Karpas-422 (cell line): ENCODE data around the gene RAB20. TPM values are rescaled to one million over a fixed set of nuclear protein-coding genes. Genes with fewer than 3 reads are reported as not detected.
"Not testable (repeated sequence)": the region's sequence is repeated elsewhere in the genome, so short reads cannot be mapped to it uniquely, and the experiment has no call there.

Source experiments
- DNase-seq: peaks from one replicate; pipeline ENCODE4 v3.0.0-alpha.2; 2015
- H2AFZ ChIP-seq: fragments of 200-600 bp; sonication (generic); 2 replicates; pipeline ENCODE4 v1.6.1; 2014; ENCODE audit warnings: antibody characterized with exemption, low read length, mixed read lengths
- H3K27ac ChIP-seq: fragments of 200-600 bp; sonication (generic); 2 replicates; pipeline ENCODE4 v1.5.1; 2014; ENCODE audit warnings: mild to moderate bottlenecking, low read length, moderate library complexity
- H3K27me3 ChIP-seq: fragments of 200-600 bp; sonication (generic); 2 replicates; pipeline ENCODE4 v1.6.1; 2014; ENCODE audit warnings: low read length, mixed read lengths
- H3K36me3 ChIP-seq: fragments of 200-600 bp; sonication (generic); 2 replicates; pipeline ENCODE4 v1.6.1; 2014; ENCODE audit warnings: low read length, mixed read lengths; ENCODE audit not compliant: insufficient read depth
- H3K4me1 ChIP-seq: fragments of 200-600 bp; sonication (generic); 2 replicates; pipeline ENCODE4 v1.6.1; 2014; ENCODE audit warnings: mild to moderate bottlenecking, low read length, mixed read lengths
- H3K4me2 ChIP-seq: fragments of 200-600 bp; sonication (generic); 2 replicates; pipeline ENCODE4 v1.6.1; 2014; ENCODE audit warnings: low read length, low read depth, mild to moderate bottlenecking; ENCODE audit not compliant: poor library complexity, severe bottlenecking
- H3K4me3 ChIP-seq: fragments of 200-600 bp; sonication (generic); 2 replicates; pipeline ENCODE4 v1.5.1; 2014; ENCODE audit warnings: mild to moderate bottlenecking, antibody characterized with exemption, low read length, mixed read lengths
- H3K79me2 ChIP-seq: fragments of 200-600 bp; sonication (generic); 2 replicates; pipeline ENCODE4 v1.6.1; 2014; ENCODE audit warnings: mild to moderate bottlenecking, low read length, mixed read lengths
- H3K9ac ChIP-seq: fragments of 200-600 bp; sonication (generic); 2 replicates; pipeline ENCODE4 v1.6.0; 2014; ENCODE audit warnings: low read length
- H3K9me2 ChIP-seq: fragments of 200-600 bp; sonication (generic), shearing (Covaris generic); replicated peaks from 2 replicates; pipeline ENCODE4 v1.6.0; 2014; ENCODE audit warnings: mild to moderate bottlenecking, low read length, moderate library complexity; ENCODE audit not compliant: insufficient read depth
- H3K9me3 ChIP-seq: fragments of 300-700, 200-600 bp; sonication (generic); 2 replicates; pipeline ENCODE4 v1.6.1; 2014; ENCODE audit warnings: low read length, mixed read lengths
- H4K20me1 ChIP-seq: fragments of 200-600 bp; sonication (generic); 2 replicates; pipeline ENCODE4 v1.6.1; 2014; ENCODE audit warnings: mild to moderate bottlenecking, antibody characterized with exemption, low read length, low read depth; ENCODE audit not compliant: insufficient read depth
- total RNA-seq: library from RNA; depleted of rRNA; stranded (reverse); fragments of >200 nt; shearing (Covaris generic); gene quantifications from 2 replicates; pipeline ENCODE4 v1.2.3, GENCODE V29; 2014; ENCODE audit warnings: low replicate concordance

The RAB20 gene
- total RNA-seq, 1 experiment from 2014 or later: not detected

DNA sequence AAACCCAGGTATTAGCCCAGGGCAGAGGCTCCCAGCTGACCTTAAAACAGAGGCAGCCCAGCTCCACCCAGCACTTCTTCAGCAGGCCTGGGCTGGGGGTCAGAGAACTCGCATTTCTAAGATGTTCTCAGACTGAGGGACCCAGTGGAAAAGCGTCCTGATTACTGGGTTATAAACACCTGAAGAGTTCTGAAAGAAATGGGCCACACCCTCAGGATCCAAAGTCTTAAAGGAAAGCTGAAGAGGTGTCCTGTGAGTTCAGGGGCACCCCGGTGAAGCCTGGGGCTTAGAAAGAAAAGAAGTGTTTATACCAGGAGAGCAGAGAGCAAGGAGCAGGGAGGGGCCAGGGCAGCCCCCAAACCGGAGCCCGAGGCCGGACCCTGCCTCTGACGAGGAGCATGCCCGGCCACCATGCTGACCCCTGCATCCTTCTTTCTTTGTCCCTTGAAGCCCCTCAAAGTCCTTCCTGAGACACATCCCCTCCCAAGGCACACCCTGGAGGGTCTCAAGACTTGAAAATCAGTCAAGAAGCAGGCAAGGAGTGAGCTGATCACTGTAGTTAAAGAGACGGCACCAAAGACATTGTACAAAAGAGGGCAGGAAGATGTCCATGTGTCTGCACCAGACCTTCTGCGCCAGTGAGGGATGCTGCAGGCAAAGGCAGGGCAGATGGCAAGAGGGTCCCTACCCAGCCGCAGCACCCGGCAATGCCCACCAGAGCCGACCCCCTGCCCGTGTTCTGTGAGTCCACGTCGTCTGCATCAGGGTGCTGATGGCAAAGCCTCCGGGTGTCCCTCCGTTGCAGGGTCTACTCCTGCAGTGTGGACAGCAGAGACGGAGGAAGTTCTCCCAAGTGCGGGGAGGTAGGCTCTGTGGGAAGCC, 10.6 kb upstream of the RAB20 start:
- H3K9ac ChIP-seq: no peak overlapping the region
- no peaks in the 10 kb centered on the region for H3K79me2 ChIP-seq
- no peaks in the 10 kb centered on the region for H4K20me1 ChIP-seq
- no peak overlapping the region for H3K27ac ChIP-seq
- H3K4me2 ChIP-seq: no peak overlapping the region
- H3K4me1 ChIP-seq: 0 out of 2 replicates have a peak, but pooled peaks cover 3% of the 10 kb centered on the region
- DNase-seq: no peak
- H3K9me2 ChIP-seq: no peaks in the 10 kb centered on the region
- H3K27me3 ChIP-seq: no peaks in the 10 kb centered on the region
- no peaks in the 10 kb centered on the region for H3K9me3 ChIP-seq
- H3K36me3 ChIP-seq: no peaks in the 10 kb centered on the region
- H2AFZ ChIP-seq: no peak overlapping the region
- no peak overlapping the region for H3K4me3 ChIP-seq

DNA sequence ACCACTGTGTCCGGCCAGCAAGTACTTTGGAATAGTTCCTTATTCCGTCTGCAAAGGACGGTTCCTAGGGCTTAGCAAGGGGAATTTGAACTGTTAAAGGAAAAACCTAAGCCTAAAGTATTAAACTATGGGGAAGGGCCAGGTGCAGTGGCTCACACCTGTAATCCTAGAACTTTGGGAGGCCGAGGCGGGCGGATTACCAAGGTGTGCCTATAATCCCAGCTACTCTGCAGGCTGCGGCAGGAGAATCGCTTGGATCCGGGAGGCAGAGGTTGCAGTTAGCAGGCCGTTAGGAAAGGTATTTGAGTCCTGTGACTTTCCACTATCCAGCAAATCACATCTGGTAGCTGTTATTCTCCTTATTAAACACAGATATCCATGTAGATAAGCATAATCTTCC, 9.4 kb upstream of the RAB20 start:
- Histone ChIP-seq H3K27ac (no peak overlapping the region), H4K20me1 (no peaks in the 10 kb centered on the region), H3K4me3 (no peak overlapping the region), H3K27me3 (no peaks in the 10 kb centered on the region), H3K4me1 (0 out of 2 replicates have a peak, but pooled peaks cover under 1% of the 10 kb centered on the region), H3K79me2 (no peaks in the 10 kb centered on the region), H2AFZ (no peak overlapping the region), H3K9me2 (no peaks in the 10 kb centered on the region), H3K4me2 (no peak overlapping the region), H3K9me3 (no peaks in the 10 kb centered on the region), H3K9ac (no peak overlapping the region), H3K36me3 (no peaks in the 10 kb centered on the region)
- DNase-seq: no peak

DNA sequence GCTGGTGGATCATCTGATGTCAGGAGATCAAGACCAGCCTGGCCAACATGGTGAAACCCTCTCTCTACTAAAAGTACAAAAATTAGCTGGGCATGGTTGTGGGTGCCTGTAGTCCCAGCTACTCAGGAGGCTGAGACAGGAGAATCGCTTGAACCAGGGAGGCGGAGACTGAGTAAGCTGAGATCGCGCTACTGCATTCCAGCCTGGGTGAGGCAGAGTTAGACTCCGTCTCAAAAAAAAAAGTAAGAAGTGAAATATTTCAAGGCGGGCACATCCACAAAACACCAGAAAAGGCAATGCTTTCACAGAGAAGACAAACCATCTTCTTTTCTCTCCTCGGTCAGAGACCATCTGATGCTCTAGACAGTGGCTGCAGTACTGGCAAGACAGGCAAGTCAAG, 8.4 kb upstream of the RAB20 start:
- H3K9ac ChIP-seq, H3K4me3 ChIP-seq, H3K9me3 ChIP-seq, H3K27ac ChIP-seq, H3K4me1 ChIP-seq, H3K36me3 ChIP-seq, H3K79me2 ChIP-seq, DNase-seq, H3K27me3 ChIP-seq, H3K4me2 ChIP-seq, H4K20me1 ChIP-seq, H3K9me2 ChIP-seq, H2AFZ ChIP-seq: not testable (repeated sequence)

DNA sequence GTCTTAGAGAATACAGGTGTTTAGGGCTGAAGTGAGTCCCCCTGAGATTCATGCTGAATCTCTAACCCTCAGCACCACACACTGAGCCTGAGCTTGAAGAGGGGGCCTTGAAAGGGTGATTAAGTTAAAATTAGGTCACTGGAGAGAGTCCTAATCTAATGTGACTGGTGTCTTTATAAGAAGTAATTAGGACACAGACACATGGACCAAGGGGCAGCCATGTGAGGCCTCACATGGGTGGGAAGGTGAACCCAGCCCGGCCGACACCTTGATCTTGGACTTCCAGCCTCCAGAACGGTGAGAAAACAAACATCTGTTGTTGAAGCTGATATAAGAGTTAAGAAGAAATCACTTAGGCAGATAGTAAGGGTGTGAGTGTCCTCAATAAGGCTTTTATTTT, 7.1 kb upstream of the RAB20 start:
- H3K9me2 ChIP-seq: no peaks in the 10 kb centered on the region
- no peak overlapping the region for H2AFZ ChIP-seq
- H3K27ac ChIP-seq: no peak overlapping the region
- peaks cover 5% of the 10 kb centered on the region for H4K20me1 ChIP-seq
- H3K4me2 ChIP-seq: no peak overlapping the region
- no peaks in the 10 kb centered on the region for H3K27me3 ChIP-seq
- no peak overlapping the region for H3K4me3 ChIP-seq
- H3K79me2 ChIP-seq: no peaks in the 10 kb centered on the region
- H3K9me3 ChIP-seq: no peaks in the 10 kb centered on the region
- no peak overlapping the region for H3K9ac ChIP-seq
- DNase-seq: no peak
- no peaks in the 10 kb centered on the region for H3K36me3 ChIP-seq
- peaks cover 6% of the 10 kb centered on the region for H3K4me1 ChIP-seq

DNA sequence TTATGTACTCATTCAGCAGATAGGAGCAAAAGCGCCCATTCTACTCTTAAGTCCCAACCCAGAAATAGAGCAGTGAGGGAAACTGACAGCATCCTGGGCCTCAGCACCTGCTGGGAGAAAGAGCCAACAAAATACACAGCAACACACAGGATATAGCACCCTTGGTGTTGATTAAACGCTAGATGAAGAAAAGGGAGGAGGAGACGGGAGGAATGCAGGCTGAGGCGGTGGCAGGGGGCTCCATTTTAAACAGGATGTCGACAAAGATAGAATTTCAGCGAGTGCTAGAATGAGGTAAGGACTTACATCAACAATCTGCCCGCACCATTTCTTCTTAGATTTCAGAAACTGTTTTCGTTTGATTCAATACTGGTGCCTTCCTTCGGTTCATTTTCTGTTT, 4.6 kb upstream of the RAB20 start:
- Histone ChIP-seq H3K27ac (no peak overlapping the region), H3K36me3 (no peaks in the 10 kb centered on the region), H3K4me3 (no peak overlapping the region), H3K4me2 (no peak overlapping the region), H3K9ac (no peak overlapping the region), H2AFZ (no peak overlapping the region), H4K20me1 (peaks cover 5% of the 10 kb centered on the region), H3K27me3 (no peaks in the 10 kb centered on the region), H3K4me1 (peaks cover 16% of the 10 kb centered on the region), H3K79me2 (no peaks in the 10 kb centered on the region), H3K9me3 (no peaks in the 10 kb centered on the region), H3K9me2 (no peaks in the 10 kb centered on the region)
- no peak for DNase-seq

DNA sequence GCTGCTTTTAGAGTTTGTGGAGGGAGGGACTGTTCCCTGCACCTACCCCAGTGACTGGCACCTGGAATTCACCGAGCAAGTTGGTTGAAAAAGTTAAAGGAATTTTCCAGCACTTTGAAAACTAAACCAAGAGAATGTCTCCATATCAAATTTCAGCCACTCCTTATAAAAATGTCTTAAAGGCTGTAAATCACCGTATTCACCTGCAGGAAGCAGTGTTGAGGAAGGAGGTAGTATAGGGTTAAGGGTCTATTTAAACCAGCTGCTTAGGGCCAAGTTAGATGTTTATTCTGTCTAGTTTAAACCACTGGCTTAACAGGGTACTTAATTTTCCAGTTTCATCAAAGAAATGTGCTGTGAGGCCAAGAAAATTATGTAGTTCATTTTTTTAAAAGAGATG, 3.8 kb upstream of the RAB20 start:
- H3K4me2 ChIP-seq: no peak overlapping the region
- H3K9ac ChIP-seq: no peak overlapping the region
- H2AFZ ChIP-seq: no peak overlapping the region
- H3K79me2 ChIP-seq: no peaks in the 10 kb centered on the region
- H3K4me1 ChIP-seq: peaks cover 19% of the 10 kb centered on the region
- H4K20me1 ChIP-seq: peaks cover 5% of the 10 kb centered on the region
- no peaks in the 10 kb centered on the region for H3K9me2 ChIP-seq
- no peaks in the 10 kb centered on the region for H3K9me3 ChIP-seq
- H3K27ac ChIP-seq: no peak overlapping the region
- H3K36me3 ChIP-seq: no peaks in the 10 kb centered on the region
- H3K4me3 ChIP-seq: no peak overlapping the region
- peak; percentile 52 for DNase-seq
- no peaks in the 10 kb centered on the region for H3K27me3 ChIP-seq

DNA sequence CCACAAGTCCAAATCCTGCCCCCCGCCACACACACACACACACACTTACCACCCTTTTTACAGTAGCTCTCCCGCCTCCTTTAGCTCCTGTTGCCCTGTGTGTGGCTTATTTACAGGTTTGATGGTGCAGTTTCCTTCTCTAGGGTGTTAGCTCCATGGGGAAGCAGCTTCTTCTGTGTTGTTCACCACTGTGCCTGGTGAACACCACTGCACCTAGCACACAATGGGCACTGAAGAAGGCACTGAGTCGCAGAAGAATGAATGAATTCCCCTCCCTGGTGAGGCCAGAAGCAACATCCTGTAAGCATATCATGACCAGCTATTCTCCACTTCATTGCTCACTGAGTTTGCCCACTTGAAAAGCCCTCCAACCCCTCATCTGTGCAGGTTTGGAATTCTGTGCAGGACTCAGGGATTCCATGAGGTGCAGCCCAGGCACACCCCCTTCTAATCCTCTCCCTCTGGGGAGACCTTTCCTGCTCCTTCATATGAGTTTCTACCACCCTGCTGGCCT, 3.0 kb upstream of the RAB20 start:
- Histone ChIP-seq H3K27ac (no peak overlapping the region), H3K27me3 (no peaks in the 10 kb centered on the region), H3K9me3 (no peaks in the 10 kb centered on the region), H3K9me2 (no peaks in the 10 kb centered on the region), H4K20me1 (peaks cover 5% of the 10 kb centered on the region), H3K9ac (no peak overlapping the region), H3K36me3 (no peaks in the 10 kb centered on the region), H3K4me3 (no peak overlapping the region), H2AFZ (no peak overlapping the region), H3K4me2 (no peak overlapping the region), H3K79me2 (no peaks in the 10 kb centered on the region), H3K4me1 (peaks cover 19% of the 10 kb centered on the region)
- DNase-seq: no peak

DNA sequence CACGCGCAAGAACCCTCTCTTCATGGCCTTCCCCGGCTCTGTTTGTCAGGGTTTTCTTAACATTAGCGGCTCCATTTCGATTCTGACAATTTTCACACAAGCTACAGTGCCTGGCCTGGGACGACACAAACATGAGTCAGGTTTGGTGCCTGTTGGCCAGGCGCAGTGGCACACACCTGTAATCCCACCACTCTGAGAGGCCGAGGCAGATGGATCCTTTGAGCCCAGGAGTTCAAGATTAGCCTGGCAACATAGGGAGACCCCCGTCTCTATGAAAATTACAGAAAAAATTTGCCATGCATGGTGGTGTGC, 1.9 kb upstream of the RAB20 start:
- no peaks in the 10 kb centered on the region for H3K9me3 ChIP-seq
- H3K27ac ChIP-seq: no peak overlapping the region
- H3K4me2 ChIP-seq: no peak overlapping the region
- peaks cover 5% of the 10 kb centered on the region for H4K20me1 ChIP-seq
- no peak overlapping the region for H2AFZ ChIP-seq
- no peak for DNase-seq
- H3K4me1 ChIP-seq: peaks cover 19% of the 10 kb centered on the region
- no peak overlapping the region for H3K4me3 ChIP-seq
- no peaks in the 10 kb centered on the region for H3K36me3 ChIP-seq
- no peak overlapping the region for H3K9ac ChIP-seq
- no peaks in the 10 kb centered on the region for H3K79me2 ChIP-seq
- H3K27me3 ChIP-seq: no peaks in the 10 kb centered on the region
- H3K9me2 ChIP-seq: no peaks in the 10 kb centered on the region
